Measurements from ENCODE around the gene SVOP. TPM values are rescaled to one million over a fixed set of nuclear protein-coding genes. Genes with fewer than 3 reads are reported as not detected.

SVOP gene
- total RNA-seq, 2 experiments from 2014 or later, result not detected

DNA sequence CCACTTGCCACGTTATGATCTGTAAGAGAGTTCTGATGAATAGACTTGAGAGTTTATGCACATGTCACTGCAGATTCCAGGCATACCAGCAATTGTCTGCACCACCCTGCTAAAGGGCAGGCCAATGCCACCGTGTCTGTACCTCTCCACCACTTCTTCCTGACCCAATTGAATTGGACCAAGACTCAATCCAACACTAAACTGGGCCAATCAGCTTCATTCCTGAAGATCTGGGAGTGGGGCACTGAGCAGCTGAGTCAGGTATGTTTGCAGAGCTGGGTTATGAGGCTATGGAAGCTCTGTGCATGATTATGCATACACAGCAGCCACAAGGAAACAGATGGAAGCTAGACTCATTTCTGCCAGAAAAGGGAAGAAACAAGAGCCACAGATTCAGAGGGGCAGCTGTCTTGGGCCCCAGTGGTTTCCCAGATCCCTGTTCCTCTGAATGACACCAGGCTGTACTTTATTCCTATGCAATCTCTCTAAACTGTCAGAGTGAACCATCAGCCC lies 113.0 kb downstream of the SVOP start:
- H3K4me1 Mint-ChIP-seq (ENCODE audit: low read depth), result no peaks in the 10 kb centered on the region
- CTCF ChIA-PET, result no interaction called here
- H3K27me3 Mint-ChIP-seq, result peaks cover 20% of the 10 kb centered on the region
- H3K36me3 Mint-ChIP-seq (ENCODE audit: low read depth), result no peaks in the 10 kb centered on the region
- Histone ChIP-seq H3K4me1 (ENCODE audit: insufficient read depth, low read length) (no peaks in the 10 kb centered on the region), H3K36me3 (ENCODE audit: insufficient read depth, low read length) (no peaks in the 10 kb centered on the region), H3K27ac (ENCODE audit: low read depth in 1 of 2, low read length in 2 of 2) (no peak overlapping the region), H3K4me3 (ENCODE audit: low read length) (no peak overlapping the region), H3K9me3 (ENCODE audit: control insufficient read depth in 1 of 2, insufficient read depth in 1 of 2, low read length in 2 of 2) (peaks cover 0 to 4% of the 10 kb centered on the region in 2 experiments), H3K27me3 (ENCODE audit: control insufficient read depth in 1 of 2, insufficient read depth in 2 of 2, low read length in 2 of 2) (peaks cover 2 to 4% of the 10 kb centered on the region in 2 experiments)
- intact Hi-C loops (cut with DNase I, micrococcal nuclease), result no loop called here
- POLR2A ChIA-PET, result no interaction called here
- H3K4me3 Mint-ChIP-seq, result no peak overlapping the region
- ATAC-seq (ENCODE audit: poor library complexity) (no peak), DNase-seq (peak in 2 of 14 experiments; percentile 17 to 28)
- no peaks in the 10 kb centered on the region for H3K9me3 Mint-ChIP-seq
- no peak overlapping the region for H3K27ac Mint-ChIP-seq
- TF ChIP-seq, protein P1, sequence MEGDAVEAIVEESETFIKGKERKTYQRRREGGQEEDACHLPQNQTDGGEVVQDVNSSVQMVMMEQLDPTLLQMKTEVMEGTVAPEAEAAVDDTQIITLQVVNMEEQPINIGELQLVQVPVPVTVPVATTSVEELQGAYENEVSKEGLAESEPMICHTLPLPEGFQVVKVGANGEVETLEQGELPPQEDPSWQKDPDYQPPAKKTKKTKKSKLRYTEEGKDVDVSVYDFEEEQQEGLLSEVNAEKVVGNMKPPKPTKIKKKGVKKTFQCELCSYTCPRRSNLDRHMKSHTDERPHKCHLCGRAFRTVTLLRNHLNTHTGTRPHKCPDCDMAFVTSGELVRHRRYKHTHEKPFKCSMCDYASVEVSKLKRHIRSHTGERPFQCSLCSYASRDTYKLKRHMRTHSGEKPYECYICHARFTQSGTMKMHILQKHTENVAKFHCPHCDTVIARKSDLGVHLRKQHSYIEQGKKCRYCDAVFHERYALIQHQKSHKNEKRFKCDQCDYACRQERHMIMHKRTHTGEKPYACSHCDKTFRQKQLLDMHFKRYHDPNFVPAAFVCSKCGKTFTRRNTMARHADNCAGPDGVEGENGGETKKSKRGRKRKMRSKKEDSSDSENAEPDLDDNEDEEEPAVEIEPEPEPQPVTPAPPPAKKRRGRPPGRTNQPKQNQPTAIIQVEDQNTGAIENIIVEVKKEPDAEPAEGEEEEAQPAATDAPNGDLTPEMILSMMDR (IDR thresholded peaks at IDR 0.05), result no peak

DNA sequence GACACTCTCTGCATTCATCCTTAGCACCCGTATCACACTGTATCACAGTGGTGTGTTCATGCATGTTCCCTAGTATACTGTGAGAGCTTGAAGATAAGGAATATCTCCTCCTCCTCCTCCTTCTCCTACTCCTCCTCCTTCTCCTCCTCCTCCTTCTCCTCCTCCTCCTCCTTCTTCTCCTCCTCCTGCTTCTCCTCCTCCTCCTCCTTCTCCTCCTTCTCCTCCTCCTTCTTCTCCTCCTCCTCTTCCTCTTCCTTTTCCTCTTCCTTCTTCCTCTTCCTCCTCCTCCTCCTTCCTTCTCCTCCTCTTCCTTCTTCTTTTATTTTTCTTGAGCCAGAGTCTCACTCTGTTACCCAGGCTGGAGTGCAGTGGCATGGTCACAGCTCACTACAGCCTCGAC lies 113.9 kb downstream of the SVOP start:
- ChIA-PET CTCF (no interaction called here), POLR2A (no interaction called here)
- Histone ChIP-seq H3K27me3 (ENCODE audit: control insufficient read depth in 1 of 2, insufficient read depth in 2 of 2, low read length in 2 of 2) (peaks cover 4% of the 10 kb centered on the region in 2 experiments), H3K27ac (ENCODE audit: low read depth in 1 of 2, low read length in 2 of 2) (no peak overlapping the region), H3K36me3 (ENCODE audit: insufficient read depth, low read length) (no peaks in the 10 kb centered on the region), H3K4me1 (ENCODE audit: insufficient read depth, low read length) (no peaks in the 10 kb centered on the region), H3K9me3 (ENCODE audit: control insufficient read depth in 1 of 2, insufficient read depth in 1 of 2, low read length in 2 of 2) (no peaks in the 10 kb centered on the region), H3K4me3 (ENCODE audit: low read length) (no peak overlapping the region)
- Mint-ChIP-seq H3K4me3 (no peak overlapping the region), H3K27me3 (peaks cover 20% of the 10 kb centered on the region), H3K9me3 (no peaks in the 10 kb centered on the region), H3K4me1 (ENCODE audit: low read depth) (no peaks in the 10 kb centered on the region), H3K36me3 (ENCODE audit: low read depth) (no peaks in the 10 kb centered on the region), H3K27ac (no peak overlapping the region)
- ATAC-seq (ENCODE audit: poor library complexity), result no peak
- TF ChIP-seq, protein P1 (IDR thresholded peaks at IDR 0.05), result no peak
- intact Hi-C loops (cut with DNase I, micrococcal nuclease), result no loop called here
- no peak for DNase-seq

- Histone ChIP-seq H3K4me1 (ENCODE audit: insufficient read depth, low read length) (no peaks in the 10 kb centered on the region), H3K4me3 (ENCODE audit: low read length) (no peak overlapping the region), H3K36me3 (ENCODE audit: insufficient read depth, low read length) (no peaks in the 10 kb centered on the region), H3K9me3 (ENCODE audit: control insufficient read depth in 1 of 2, insufficient read depth in 1 of 2, low read length in 2 of 2) (no peaks in the 10 kb centered on the region), H3K27ac (ENCODE audit: low read depth in 1 of 2, low read length in 2 of 2) (no peak overlapping the region), H3K27me3 (ENCODE audit: control insufficient read depth in 1 of 2, insufficient read depth in 2 of 2, low read length in 2 of 2) (peaks cover 4 to 6% of the 10 kb centered on the region in 2 experiments)
- TF ChIP-seq, protein P1 (IDR thresholded peaks at IDR 0.05), result no peak
- POLR2A ChIA-PET, result no interaction called here
- H3K27ac Mint-ChIP-seq, result no peak overlapping the region
- no peaks in the 10 kb centered on the region for H3K36me3 Mint-ChIP-seq (ENCODE audit: low read depth)
- H3K9me3 Mint-ChIP-seq, result no peaks in the 10 kb centered on the region
- DNase-seq, result peak in 1 of 14 experiments; percentile 18
- H3K4me3 Mint-ChIP-seq, result no peak overlapping the region
- CTCF ChIA-PET, result no interaction called here
- peaks cover 24% of the 10 kb centered on the region for H3K27me3 Mint-ChIP-seq
- intact Hi-C loops (cut with DNase I, micrococcal nuclease), result no loop called here
- H3K4me1 Mint-ChIP-seq (ENCODE audit: low read depth), result no peaks in the 10 kb centered on the region
- ATAC-seq (ENCODE audit: poor library complexity), result no peak
These were observed 115.1 kb downstream of the SVOP start for GRCh38 chr12:108905725-108906124.
